Peyer's patch (tissue), 4 donors: ENCODE measurements around the gene IL1F10. TPM values are rescaled to one million over a fixed set of nuclear protein-coding genes. Genes with fewer than 3 reads are reported as not detected.

Experiments used
- DNase-seq, 3 donors: peaks; one replicate each; pipeline ENCODE4 v3.0.0-alpha.2; 2017 to 2019
- H3K27ac ChIP-seq, 4 donors: fragments of 200-600 bp; sonication (generic); one replicate each; pipeline ENCODE4 v1.5.1; 2016 to 2019
- H3K27me3 ChIP-seq, 2 donors: fragments of 200-600 bp; sonication (generic); one replicate each; pipeline ENCODE4 v1.5.1; 2019
- H3K36me3 ChIP-seq, 3 donors: fragments of 200-600 bp; sonication (generic); one replicate each; pipeline ENCODE4 v1.5.1; 2016 to 2019
- H3K4me1 ChIP-seq, 4 donors: fragments of 200-600 bp; sonication (generic); one replicate each; pipeline ENCODE4 v1.5.1; 2016 to 2019
- H3K4me3 ChIP-seq, 4 donors: fragments of 200-600 bp; sonication (generic); 1 replicate in 3 of 4; 2 replicates in 1 of 4; pipeline ENCODE4 v1.5.1; 2016 to 2019; ENCODE audit warnings: mild to moderate bottlenecking in 1 of 4
- H3K9me3 ChIP-seq, 4 donors: fragments of 200-600 bp; sonication (generic); one replicate each; pipeline ENCODE4 v1.5.1; 2016 to 2019; ENCODE audit warnings: mild to moderate bottlenecking in 1 of 4
- CTCF ChIP-seq, 6 experiments: fragments of 450-650 bp in 4 of 6; fragments of 200-600 bp in 2 of 6; sonication (generic) in 1 of 6; IDR thresholded peaks; one replicate each; pipeline ENCODE4 v1.5.1; 2017 to 2019; ENCODE audit warnings: antibody characterized with exemption in 6 of 6, mild to moderate bottlenecking in 3 of 6, moderate library complexity in 1 of 6
- POLR2A ChIP-seq, 2 donors: fragments of 450-650 bp; IDR thresholded peaks; one replicate each; pipeline ENCODE4 v1.5.1; 2017; ENCODE audit warnings: antibody characterized with exemption in 2 of 2, mild to moderate bottlenecking in 2 of 2, moderate library complexity in 2 of 2
- total RNA-seq, 4 donors: library from RNA; depleted of rRNA; stranded (reverse); fragments of >200 nt; gene quantifications; one replicate each; pipeline ENCODE4 v1.1.0, GENCODE V29; 2016

IL1F10 gene
- total RNA-seq, 4 donors from 2014 or later: not detected

GRCh38 chr2:113081488-113082210, 13.9 kb downstream of the IL1F10 start:
- no peak overlapping the region for H3K27ac ChIP-seq
- no peaks in the 10 kb centered on the region for H3K36me3 ChIP-seq
- no peak overlapping the region for H3K4me3 ChIP-seq
- H3K27me3 ChIP-seq: no peaks in the 10 kb centered on the region
- H3K4me1 ChIP-seq: no peaks in the 10 kb centered on the region
- DNase-seq: no peak
- no peaks in the 10 kb centered on the region for H3K9me3 ChIP-seq
- TF ChIP-seq POLR2A (IDR thresholded peaks at IDR 0.05): no peak
- no peak for TF ChIP-seq CTCF (IDR thresholded peaks at IDR 0.05)

- Histone ChIP-seq H3K27ac (no peak overlapping the region), H3K27me3 (no peaks in the 10 kb centered on the region), H3K9me3 (no peaks in the 10 kb centered on the region), H3K4me1 (no peaks in the 10 kb centered on the region), H3K4me3 (no peak overlapping the region), H3K36me3 (no peaks in the 10 kb centered on the region)
- TF ChIP-seq POLR2A (IDR thresholded peaks at IDR 0.05): no peak
- TF ChIP-seq CTCF (IDR thresholded peaks at IDR 0.05): no peak
- no peak for DNase-seq
Observed at GRCh38 chr2:113083296-113083695, 15.5 kb downstream of the IL1F10 start.

- no peaks in the 10 kb centered on the region for H3K36me3 ChIP-seq
- TF ChIP-seq CTCF (IDR thresholded peaks at IDR 0.05): peak in 4 of 6 experiments; percentile 21 to 67 (median 60)
- no peak for TF ChIP-seq POLR2A (IDR thresholded peaks at IDR 0.05)
- H3K27me3 ChIP-seq: no peaks in the 10 kb centered on the region
- no peak for DNase-seq
- no peaks in the 10 kb centered on the region for H3K4me1 ChIP-seq
- H3K4me3 ChIP-seq: no peak overlapping the region
- H3K27ac ChIP-seq: no peak overlapping the region
- H3K9me3 ChIP-seq: no peaks in the 10 kb centered on the region
Observed at GRCh38 chr2:113084249-113085000, 16.7 kb downstream of the IL1F10 start.

- Histone ChIP-seq H3K36me3 (no peaks in the 10 kb centered on the region), H3K27me3 (no peaks in the 10 kb centered on the region), H3K4me3 (no peak overlapping the region), H3K27ac (no peak overlapping the region), H3K9me3 (no peaks in the 10 kb centered on the region), H3K4me1 (no peaks in the 10 kb centered on the region)
- DNase-seq: no peak
- TF ChIP-seq POLR2A (IDR thresholded peaks at IDR 0.05) (no peak), CTCF (IDR thresholded peaks at IDR 0.05) (no peak)
Observed at GRCh38 chr2:113085542-113085941, 17.8 kb downstream of the IL1F10 start.

- no peaks in the 10 kb centered on the region for H3K27me3 ChIP-seq
- no peaks in the 10 kb centered on the region for H3K36me3 ChIP-seq
- TF ChIP-seq CTCF (IDR thresholded peaks at IDR 0.05): no peak
- no peak for TF ChIP-seq POLR2A (IDR thresholded peaks at IDR 0.05)
- H3K9me3 ChIP-seq: no peaks in the 10 kb centered on the region
- no peak for DNase-seq
- H3K4me1 ChIP-seq: no peaks in the 10 kb centered on the region
- H3K27ac ChIP-seq: no peak overlapping the region
- no peak overlapping the region for H3K4me3 ChIP-seq
Observed at GRCh38 chr2:113088213-113088992, 20.6 kb downstream of the IL1F10 start.
